Kidney (tissue), 14 donors: ENCODE measurements around the gene VSX2. TPM values are rescaled to one million over a fixed set of nuclear protein-coding genes. Genes with fewer than 3 reads are reported as not detected.

Experiments used
- DNase-seq, 5 donors: peaks; one replicate each; pipeline ENCODE4 v3.0.0-alpha.2; 2013 to 2020
- FAIRE-seq: peaks from 2 replicates; lab custom pipeline; 2012; peaks lifted over from hg19 to GRCh38; lab: Jason Lieb, UNC
- H3K27ac ChIP-seq, 2 donors: one replicate each; pipeline ENCODE4 v1.7.0; 2013; ENCODE audit warnings: low read depth in 2 of 2, low read length in 2 of 2, inconsistent platforms in 1 of 2
- H3K27me3 ChIP-seq: one replicate; pipeline ENCODE4 v1.7.1; 2013; ENCODE audit warnings: low read length, inconsistent platforms; ENCODE audit not compliant: control insufficient read depth, insufficient read depth
- H3K36me3 ChIP-seq, 3 donors: one replicate each; pipeline versions ENCODE4 v1.7.0 to v1.7.1; 2013; ENCODE audit warnings: low read length in 3 of 3, control low read depth in 1 of 3, inconsistent platforms in 1 of 3; ENCODE audit not compliant: insufficient read depth in 3 of 3, control insufficient read depth in 2 of 3
- H3K4me1 ChIP-seq, 3 donors: one replicate each; pipeline versions ENCODE4 v1.7.0 to v1.7.1; 2013; ENCODE audit warnings: low read length in 3 of 3, inconsistent platforms in 1 of 3, low read depth in 1 of 3; ENCODE audit not compliant: control insufficient read depth in 2 of 3, insufficient read depth in 2 of 3
- H3K4me3 ChIP-seq, 3 donors: one replicate each; pipeline versions ENCODE4 v1.7.0 to v1.8.1; 2013; ENCODE audit warnings: low read length in 3 of 3, control low read depth in 1 of 3, inconsistent platforms in 1 of 3
- H3K9ac ChIP-seq, 3 donors: one replicate each; pipeline versions ENCODE4 v1.7.0 to v1.7.1; 2013; ENCODE audit warnings: low read length in 3 of 3, control low read depth in 1 of 3, inconsistent platforms in 1 of 3
- H3K9me3 ChIP-seq, 3 donors: one replicate each; pipeline versions ENCODE4 v1.7.0 to v1.7.1; 2013; ENCODE audit warnings: low read length in 3 of 3, control low read depth in 1 of 3, inconsistent platforms in 1 of 3; ENCODE audit not compliant: control insufficient read depth in 2 of 3, insufficient read depth in 1 of 3
- intact Hi-C: fragments of 100-400 bp; cut with DNase I; formaldehyde crosslinking; loops from one replicate; pipeline ENCODE4 v1.11.1; 2022
- polyA plus RNA-seq: library from polyadenylated mRNA; stranded (reverse); fragments of 350-450 nt; fragmentation: Illumina TruSeq; extraction: RNeasy Lipid Tissue Mini Kit (QIAGEN cat#74804); gene quantifications from one replicate; pipeline ENCODE4 v1.2.3, GENCODE V29; 2014; ENCODE audit warnings: low read depth, low replicate concordance; ENCODE audit not compliant: insufficient read depth
- total RNA-seq: library from RNA; stranded (reverse); fragmentation: NEBNext Ultra II Directional; extraction: Animal tissue kit (Norgen Biotek cat#: 25700); gene quantifications from one replicate; pipeline ENCODE4 v1.2.1, GENCODE V29; 2021
- TF ChIP-seq, protein P1 (sequence below): IDR thresholded peaks from 3 replicates; pipeline ENCODE4 v1.5.1; 2012; ENCODE audit warnings: mild to moderate bottlenecking, moderate library complexity, borderline replicate concordance; ENCODE audit not compliant: insufficient read depth; ENCODE audit errors: extremely low read depth
- donor health status: control.
- donor health status: control.
- donor health status: control.
- donor health status: control.
- donor health status: control.
- donor health status: DM: yes; HTN: yes; CAD: no.
- donor health status: Normal renal cell carcinoma (clear cell type).

The VSX2 gene
- total and polyA plus RNA-seq, 2 donors from 2014 or later, result not detected

DNA sequence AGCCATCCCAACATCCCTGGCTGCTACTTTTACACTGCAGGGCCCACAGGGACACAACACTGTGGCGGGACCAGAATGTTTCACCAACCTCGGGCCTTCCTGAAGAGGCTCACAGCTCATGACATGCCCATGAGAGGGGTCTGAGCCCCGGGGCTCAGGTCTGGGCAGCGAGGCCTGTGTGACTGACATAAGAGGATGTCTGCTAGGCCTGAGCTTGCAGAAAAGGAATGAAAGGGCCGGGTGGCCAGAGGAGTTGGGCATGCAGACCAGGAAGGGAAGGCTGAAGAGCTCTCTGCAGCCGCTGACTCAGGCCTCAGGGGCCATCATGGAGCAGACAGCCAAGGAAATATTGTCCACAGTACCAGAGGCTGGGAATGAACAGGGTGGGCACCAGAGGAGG is 18.3 kb upstream of the VSX2 start:
- TF ChIP-seq, protein P1, sequence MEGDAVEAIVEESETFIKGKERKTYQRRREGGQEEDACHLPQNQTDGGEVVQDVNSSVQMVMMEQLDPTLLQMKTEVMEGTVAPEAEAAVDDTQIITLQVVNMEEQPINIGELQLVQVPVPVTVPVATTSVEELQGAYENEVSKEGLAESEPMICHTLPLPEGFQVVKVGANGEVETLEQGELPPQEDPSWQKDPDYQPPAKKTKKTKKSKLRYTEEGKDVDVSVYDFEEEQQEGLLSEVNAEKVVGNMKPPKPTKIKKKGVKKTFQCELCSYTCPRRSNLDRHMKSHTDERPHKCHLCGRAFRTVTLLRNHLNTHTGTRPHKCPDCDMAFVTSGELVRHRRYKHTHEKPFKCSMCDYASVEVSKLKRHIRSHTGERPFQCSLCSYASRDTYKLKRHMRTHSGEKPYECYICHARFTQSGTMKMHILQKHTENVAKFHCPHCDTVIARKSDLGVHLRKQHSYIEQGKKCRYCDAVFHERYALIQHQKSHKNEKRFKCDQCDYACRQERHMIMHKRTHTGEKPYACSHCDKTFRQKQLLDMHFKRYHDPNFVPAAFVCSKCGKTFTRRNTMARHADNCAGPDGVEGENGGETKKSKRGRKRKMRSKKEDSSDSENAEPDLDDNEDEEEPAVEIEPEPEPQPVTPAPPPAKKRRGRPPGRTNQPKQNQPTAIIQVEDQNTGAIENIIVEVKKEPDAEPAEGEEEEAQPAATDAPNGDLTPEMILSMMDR, result no peak
- H3K4me1 ChIP-seq, result peaks cover 0 to 2% (median 0%) of the 10 kb centered on the region in 3 donors
- H3K27ac ChIP-seq, result no peak overlapping the region
- DNase-seq (no peak), FAIRE-seq (no peak)
- intact Hi-C loops, result no loop called here
- H3K4me3 ChIP-seq, result no peak overlapping the region
- no peaks in the 10 kb centered on the region for H3K9me3 ChIP-seq
- no peak overlapping the region for H3K9ac ChIP-seq
- H3K36me3 ChIP-seq, result no peaks in the 10 kb centered on the region
- H3K27me3 ChIP-seq, result no peaks in the 10 kb centered on the region

DNA sequence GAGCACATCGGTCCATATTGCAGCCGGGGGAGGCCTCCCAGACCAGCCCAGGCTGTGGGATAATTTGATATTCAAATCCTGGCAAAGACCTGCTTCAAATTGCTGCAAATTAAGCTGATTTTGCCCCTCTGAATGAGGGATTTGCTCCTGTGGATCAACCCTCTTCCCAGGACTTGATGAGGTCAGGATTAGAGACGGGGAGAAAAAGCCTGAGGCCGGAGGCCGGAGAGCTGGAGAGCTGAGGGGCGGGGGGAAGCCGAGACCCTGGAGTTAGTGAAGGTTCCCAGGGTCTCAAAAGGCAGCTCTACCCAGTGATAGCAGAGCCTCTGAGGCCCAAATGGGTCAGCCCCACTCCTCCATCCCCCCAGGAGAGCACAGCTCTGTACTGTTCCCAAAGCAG is 17.5 kb upstream of the VSX2 start:
- DNase-seq (no peak), FAIRE-seq (no peak)
- intact Hi-C loops, result no loop called here
- Histone ChIP-seq H3K4me3 (no peak overlapping the region), H3K27me3 (no peaks in the 10 kb centered on the region), H3K36me3 (no peaks in the 10 kb centered on the region), H3K4me1 (peaks cover 0 to 2% (median 0%) of the 10 kb centered on the region in 3 donors), H3K9ac (no peak overlapping the region), H3K9me3 (no peaks in the 10 kb centered on the region), H3K27ac (no peak overlapping the region)
- TF ChIP-seq, protein P1, result no peak

DNA sequence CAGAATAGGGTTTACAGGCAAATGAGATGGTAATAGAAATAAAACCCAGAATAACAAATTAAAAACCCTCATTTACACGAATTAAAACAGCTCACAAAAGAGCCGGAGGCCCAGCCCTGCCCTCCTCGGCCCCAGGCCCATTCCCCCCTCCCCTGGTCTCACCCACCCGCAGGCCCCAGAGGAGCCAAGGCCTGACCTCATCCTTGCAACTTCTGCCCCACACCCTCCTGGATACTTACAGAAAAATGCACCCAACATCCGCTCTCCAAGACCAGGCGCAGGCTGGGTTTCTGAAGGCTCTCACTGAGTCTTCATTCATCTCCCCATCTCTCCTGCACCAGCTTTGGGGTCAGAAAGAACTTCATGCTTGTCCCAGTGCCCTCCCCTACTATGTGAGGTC is 16.2 kb upstream of the VSX2 start:
- H3K36me3 ChIP-seq, result no peaks in the 10 kb centered on the region
- FAIRE-seq (no peak), DNase-seq (no peak)
- H3K4me3 ChIP-seq, result no peak overlapping the region
- TF ChIP-seq, protein P1, result no peak
- H3K9ac ChIP-seq, result no peak overlapping the region
- H3K4me1 ChIP-seq, result no peaks in the 10 kb centered on the region
- H3K27me3 ChIP-seq, result no peaks in the 10 kb centered on the region
- H3K9me3 ChIP-seq, result no peaks in the 10 kb centered on the region
- H3K27ac ChIP-seq, result no peak overlapping the region
- intact Hi-C loops, result no loop called here

DNA sequence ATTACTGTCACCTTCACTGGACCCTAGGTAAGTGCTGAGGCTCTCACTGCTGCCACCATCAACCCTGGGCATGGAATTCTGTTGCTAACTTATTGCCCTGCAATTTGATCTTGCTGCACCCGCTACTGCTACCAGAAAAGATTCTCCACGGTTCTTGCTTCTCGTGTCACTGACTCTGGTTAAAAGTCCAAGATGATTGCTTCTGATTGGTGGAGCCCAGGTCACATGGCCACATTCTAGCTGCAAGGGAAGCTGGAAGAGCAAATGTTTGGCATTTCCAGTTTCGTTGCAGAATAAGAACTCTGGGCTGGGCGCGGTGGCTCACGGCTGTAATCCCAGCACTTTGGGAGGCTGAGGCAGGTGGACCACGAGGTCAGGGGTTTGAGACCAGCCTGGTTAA is 7.5 kb upstream of the VSX2 start:
- Histone ChIP-seq H3K4me3 (no peak overlapping the region), H3K36me3 (no peaks in the 10 kb centered on the region), H3K9me3 (peaks cover 0 to 4% (median 0%) of the 10 kb centered on the region in 3 donors), H3K27me3 (no peaks in the 10 kb centered on the region), H3K4me1 (no peaks in the 10 kb centered on the region), H3K27ac (no peak overlapping the region), H3K9ac (no peak overlapping the region)
- FAIRE-seq, result no peak
- no peak for DNase-seq
- intact Hi-C loops, result no loop called here
- TF ChIP-seq, protein P1, result no peak
